Suppressor macrophage treated with lipopolysaccharide for 4 hours (primary cell): ENCODE results near the gene FCGBP.
"Not testable (repeated sequence)": the region's sequence is repeated elsewhere in the genome, so short reads cannot be mapped to it uniquely, and the experiment has no call there.

Source experiments
- DNase-seq: peaks from one replicate; pipeline ENCODE4 v3.0.0-alpha.2; 2020

FCGBP gene

GRCh38 chr19:39916236-39916635 lies 18.2 kb downstream of the FCGBP start:
- no peak for DNase-seq

DNA sequence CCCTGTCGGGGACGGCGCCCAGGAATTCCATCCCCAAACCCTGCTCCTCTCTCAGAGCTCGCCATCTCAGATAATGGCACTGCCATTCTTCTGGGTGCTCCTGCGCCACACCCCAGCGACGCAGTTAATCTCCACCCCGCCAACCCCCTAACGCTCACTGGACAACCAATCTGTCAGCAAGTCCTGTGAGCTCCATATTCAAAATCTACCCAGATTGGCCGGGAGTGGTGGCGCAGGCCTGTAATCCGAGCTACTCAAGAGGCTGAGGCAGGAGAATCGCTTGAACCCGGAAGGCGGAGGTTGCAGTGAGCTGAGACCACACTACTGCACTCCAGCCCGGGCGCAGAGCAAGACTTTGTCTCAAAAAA lies 18.6 kb downstream of the FCGBP start:
- DNase-seq, result no peak

GRCh38 chr19:39915101-39915847 lies 19.2 kb downstream of the FCGBP start:
- DNase-seq, result no peak

DNA sequence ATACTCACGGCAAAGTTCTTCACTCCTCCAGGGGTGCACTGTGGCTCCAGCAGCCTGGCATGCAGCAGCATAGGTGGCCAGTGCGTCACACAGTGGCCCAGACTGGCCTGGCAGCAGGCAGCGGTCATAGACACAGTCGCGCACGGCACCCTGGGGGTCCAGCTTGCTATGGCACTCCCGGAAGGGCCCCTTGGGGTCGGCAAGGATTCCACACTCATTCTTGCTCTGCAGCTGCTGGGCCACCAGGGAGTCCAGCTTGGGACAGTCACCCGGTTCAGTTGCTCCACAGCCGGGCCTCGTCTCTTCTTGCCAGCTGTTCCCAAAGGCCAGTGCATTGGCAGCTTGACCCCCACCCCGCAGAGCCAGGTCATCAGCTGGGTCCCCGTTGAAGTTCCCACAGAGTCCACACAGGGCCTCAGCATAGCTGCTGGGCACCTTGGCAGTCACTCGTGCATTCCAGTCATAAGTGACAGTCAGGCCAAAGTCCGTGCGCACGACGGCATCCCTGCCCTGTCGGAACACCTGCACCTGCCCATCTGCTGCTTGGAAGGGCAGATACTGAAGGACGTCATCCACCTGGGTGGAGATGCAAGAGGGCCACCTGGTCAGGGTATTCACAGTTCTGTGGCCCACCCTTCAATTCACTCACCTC lies 20.6 kb downstream of the FCGBP start:
- DNase-seq, result no peak

DNA sequence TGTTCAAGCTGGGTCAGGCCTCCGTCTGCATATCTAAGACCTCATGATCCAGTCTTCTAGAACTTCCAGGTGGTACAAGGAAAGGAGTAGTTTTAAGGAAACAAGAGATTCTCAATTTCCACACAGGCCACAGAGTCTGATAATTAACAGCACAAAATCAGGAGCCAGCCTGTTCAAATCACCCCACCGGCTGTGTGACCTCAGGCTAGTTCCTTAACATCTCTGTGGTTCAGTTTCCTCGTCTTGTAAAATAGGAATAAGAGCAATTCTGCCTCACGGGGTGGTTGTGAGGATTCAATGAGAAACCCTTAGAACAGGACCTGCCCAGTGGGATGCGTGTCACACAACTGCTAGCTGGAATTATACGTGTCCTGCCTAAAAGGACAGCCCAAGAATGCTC lies 25.6 kb downstream of the FCGBP start:
- DNase-seq, result no peak

GRCh38 chr19:39906820-39907611 lies 27.4 kb downstream of the FCGBP start:
- no peak for DNase-seq

DNA sequence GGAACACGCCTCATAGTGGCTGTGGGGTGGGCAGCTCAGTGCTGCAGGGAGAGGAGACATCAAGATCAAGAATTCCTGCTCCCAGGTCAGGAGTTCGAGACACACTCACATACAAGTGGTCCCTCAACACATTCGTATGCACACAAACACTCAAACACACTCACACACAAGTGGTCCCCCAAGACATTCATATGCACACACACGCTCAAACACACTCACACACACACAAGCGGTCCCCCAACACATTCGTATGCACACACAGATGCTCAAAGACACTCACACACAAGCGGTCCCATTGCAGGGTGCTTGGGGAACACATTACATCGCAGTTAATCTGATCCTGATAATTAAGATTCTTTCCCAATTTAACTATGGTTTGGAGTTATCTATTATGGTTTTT lies 28.2 kb downstream of the FCGBP start:
- DNase-seq, result no peak

- not testable (repeated sequence) for DNase-seq
Observed at GRCh38 chr19:39903486-39904091, 30.8 kb downstream of the FCGBP start.

DNA sequence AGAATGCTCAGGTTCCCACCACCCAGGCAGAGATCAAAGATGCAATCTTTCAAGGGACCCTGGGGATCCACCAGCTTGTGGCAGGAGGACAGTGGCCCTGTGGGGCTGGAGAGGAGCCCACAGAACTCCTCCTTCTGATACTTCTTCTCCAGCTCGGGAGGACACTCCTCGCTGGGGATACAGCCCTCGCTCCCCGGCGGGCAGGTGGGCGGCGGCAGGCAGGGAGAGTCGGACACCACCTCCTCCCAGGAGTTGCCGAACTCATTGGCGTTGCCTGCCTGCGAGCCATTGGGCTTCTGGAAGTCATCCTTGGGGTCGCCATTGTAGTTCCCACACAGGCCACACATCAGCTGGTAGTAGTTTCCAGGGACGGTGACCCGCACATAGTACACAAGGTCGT lies 32.1 kb downstream of the FCGBP start:
- DNase-seq, result not testable (repeated sequence)

- DNase-seq, result not testable (repeated sequence)
Observed at GRCh38 chr19:39901681-39902080, 32.8 kb downstream of the FCGBP start.

- not testable (repeated sequence) for DNase-seq
Observed at GRCh38 chr19:39898858-39899257, 35.6 kb downstream of the FCGBP start.

GRCh38 chr19:39897511-39898245 lies 36.8 kb downstream of the FCGBP start:
- peak; percentile 71 for DNase-seq

DNA sequence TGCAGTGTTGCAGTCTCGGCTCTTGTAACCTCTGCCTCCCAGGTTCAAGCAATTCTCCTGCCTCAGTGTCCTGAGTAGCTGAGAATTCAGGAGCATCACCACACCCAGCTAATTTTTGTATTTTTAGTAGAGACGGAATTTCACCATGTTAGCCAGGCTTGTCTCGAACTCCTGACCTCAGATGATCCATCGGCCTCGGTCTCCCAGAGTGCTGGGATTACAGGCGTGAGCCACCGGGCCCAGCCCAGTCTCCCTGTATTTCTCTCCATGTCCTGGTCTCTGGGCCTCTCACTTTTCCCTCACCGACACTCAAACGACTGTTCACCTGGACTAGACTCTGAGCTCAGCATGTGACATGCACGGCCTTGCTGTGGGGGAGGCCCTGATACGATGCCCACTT lies 39.3 kb downstream of the FCGBP start:
- not testable (repeated sequence) for DNase-seq

GRCh38 chr19:39894236-39894606 lies 40.2 kb downstream of the FCGBP start:
- not testable (repeated sequence) for DNase-seq

DNA sequence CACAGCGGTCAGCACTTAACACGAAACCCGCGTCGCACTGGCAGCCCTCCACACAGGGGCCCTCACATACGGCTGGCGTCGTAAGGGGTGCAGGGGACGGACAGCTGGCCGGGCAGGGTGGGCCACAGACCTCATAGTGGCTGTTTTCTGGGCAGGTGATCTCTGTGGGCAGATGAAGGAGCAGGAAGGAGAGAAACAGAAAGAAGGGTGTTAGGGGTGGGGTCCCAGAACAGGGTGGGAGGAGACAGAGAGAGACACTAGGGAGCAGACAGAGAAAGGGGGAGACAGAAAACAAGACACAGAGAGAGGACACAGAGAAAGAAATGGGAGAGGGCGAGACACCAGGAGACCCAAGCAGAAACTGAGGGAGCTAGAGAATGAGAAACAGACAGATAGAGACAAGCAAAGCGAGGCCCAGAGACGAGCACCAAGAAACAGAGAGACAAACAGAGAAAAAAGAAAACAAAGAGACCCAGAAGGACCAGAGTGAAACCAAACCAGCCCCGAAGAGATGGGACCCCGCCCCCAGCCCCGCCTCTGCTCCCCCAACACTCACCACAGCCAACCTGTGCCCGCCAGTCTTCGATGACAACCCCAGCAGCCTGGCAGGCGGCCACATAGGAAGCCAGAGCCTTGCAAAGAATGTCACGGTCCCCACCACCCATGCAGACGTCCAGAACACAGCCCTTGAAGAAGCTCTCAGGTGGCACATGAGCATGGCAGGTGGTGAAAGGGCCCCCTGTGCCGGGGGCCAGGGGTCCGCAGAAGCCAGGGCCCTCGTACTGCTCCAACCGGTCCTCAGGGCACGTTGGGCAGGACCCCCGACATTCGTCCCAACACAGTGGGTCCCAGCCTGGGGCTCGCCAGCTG lies 40.8 kb downstream of the FCGBP start:
- not testable (repeated sequence) for DNase-seq

DNA sequence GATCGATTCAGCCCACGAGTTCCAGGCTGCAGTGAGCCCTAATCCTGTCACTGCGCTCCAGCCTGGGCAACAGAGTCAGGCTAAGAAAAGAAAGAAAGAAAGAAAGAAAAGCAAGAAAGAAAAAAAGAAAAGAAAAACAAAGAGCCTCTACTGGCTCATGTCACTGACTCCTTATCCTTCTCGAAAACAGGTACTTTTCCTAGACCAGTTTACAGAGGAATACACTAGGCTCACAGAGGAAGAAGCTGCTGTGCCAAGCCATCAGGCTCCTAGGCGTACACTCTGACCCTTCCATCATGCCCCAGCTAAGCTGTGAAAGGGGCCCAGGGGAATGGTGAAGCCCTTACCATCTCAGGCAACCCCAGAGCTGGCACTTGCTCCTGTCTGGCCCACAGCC lies 41.9 kb downstream of the FCGBP start:
- not testable (repeated sequence) for DNase-seq

GRCh38 chr19:39891660-39892505 lies 42.6 kb downstream of the FCGBP start:
- DNase-seq, result not testable (repeated sequence)

DNA sequence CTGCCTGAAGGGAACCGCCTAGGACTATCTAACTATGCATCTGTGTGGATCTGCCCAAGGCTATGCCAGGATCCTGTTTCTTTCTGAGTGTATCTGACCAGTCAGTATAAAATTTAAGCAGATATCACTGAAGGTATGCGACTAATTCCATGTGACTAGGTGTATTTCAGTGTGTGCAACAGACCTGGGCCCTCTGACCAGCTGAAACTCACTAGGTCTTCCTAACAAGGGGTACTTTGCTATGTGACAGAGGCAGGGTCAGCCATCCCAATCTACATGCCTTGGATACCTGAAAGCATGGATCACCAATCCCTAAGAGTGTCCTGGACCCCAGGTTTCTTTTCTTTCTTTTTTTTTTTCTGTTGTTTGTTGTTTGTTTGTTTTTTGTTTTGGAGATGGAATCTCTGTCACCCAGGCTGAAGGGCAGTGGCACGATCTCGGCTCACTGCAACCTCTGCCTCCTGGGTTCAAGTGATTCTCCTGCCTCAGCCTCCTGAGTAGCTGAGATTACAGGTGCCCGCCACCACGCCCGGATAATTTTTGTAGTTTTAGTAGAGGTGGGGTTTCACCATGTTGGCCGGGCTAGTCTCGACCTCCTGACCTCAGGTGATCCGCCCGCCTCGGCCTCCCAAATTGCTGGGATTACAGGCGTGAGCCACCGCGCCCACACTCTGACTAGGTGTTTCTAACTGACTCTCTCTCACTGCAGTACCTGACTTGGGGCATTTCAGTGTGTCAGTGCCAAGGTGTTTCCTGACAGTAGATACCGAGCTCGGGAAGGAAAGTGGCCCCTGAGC lies 43.5 kb downstream of the FCGBP start:
- no peak for DNase-seq

DNA sequence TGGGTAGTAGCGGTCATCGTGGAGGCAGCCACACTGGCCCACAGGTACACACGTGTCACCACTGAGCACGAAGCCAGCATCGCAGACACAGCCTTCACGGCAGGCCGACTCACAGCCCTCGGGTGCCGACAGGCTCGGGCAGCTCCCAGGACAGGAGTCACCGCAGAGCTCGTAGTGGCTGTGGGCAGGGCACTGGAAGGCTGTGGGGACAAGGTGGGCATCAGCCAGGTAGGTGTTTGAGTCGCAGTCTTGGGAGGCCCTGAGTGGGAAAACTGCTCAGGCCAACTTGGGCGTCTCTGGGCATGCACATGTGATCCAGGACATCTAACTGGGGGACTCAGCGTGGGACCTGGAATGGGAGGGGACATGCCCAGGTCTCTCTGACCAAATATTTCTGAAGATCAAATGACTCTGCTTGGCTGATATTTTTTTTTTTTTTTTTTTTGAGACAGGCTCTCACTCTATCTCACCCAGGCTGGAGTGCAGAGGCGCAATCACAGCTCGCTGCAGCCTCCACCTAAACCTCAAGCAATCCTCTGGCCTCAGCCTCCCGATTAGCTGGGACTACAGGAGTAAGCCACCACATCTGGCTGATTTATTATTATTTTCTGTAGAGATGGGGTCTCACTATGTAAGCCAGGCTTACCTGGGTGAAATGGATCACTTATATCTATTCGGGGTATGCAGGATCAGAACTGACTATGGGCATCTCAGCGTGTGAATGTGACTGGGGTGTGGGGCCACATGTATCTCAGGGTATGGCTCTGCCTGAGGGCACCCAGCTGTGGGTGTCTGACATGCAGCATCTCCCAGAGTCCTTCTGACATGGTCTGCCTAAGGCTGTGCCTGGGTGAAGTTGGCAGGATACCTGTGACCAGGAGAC lies 44.3 kb downstream of the FCGBP start:
- not testable (repeated sequence) for DNase-seq
